GM19372 (cell line): ENCODE measurements around the gene ANP32D.
"Not testable (repeated sequence)": the region's sequence is repeated elsewhere in the genome, so short reads cannot be mapped to it uniquely, and the experiment has no call there.

Experiments used
- ATAC-seq: cut with Tn5 transposase; IDR thresholded peaks from one replicate; pipeline ENCODE4 v1.9.1; 2021; ENCODE audit warnings: mild to moderate bottlenecking, low read depth, moderate library complexity; ENCODE audit not compliant: unreplicated experiment

Gene ANP32D

DNA sequence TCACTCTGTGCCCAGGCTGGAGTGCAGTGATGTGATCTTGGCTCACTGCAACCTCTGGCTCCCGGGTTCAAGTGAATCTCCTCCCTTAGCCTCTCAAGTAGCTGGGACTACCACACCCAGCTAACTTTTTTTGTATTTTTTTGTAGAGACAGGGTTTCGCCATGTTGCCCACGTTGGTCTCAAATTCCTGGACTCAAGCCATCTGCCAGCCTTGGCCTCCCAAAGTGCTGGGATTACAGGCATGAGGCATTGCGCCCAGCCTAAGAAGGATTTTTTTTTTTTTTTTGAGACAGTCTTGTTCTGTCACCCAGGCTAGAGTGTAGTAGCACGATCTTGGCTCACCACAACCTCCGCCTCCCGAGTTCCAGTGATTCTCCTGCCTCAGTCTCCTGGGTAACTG is 17.1 kb downstream of the ANP32D start:
- not testable (repeated sequence) for ATAC-seq

DNA sequence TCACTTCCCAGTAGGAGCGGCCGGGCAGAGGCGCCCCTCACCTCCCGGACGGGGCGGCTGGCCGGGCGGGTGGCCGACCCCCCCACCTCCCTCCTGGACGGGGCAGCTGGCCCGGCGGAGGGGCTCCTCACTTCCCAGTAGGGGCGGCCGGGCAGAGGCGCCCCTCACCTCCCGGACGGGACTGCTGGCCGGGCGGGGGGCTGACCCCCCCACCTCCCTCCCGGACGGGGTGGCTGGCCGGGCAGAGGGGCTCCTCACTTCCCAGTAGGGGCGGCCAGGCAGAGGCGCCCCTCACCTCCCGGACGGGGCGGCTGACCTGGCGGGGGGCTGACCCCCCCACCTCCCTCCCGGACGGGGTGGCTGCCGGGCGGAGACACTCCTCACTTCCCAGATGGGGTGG is 27.9 kb downstream of the ANP32D start:
- not testable (repeated sequence) for ATAC-seq

GRCh38 chr12:48506836-48507235 is 34.5 kb downstream of the ANP32D start:
- ATAC-seq = not testable (repeated sequence)

DNA sequence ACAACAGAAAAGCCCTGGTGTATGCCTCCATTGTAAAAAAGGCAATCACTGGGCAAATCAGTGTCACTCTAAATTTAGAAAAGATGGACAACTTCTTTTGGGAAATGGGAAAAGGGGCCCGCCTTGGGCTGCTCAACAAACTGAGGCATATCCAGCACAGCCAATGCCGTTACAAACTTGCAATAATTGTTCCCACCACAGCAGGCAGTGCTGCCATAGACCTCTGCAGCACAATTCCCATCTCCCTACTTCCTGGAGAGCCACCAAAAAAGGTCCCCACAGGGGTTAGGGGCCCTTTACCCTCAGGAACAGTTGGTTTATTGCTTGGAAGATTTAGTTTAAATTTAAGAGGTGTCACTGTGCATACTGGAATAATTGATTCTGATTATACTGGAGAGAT is 36.6 kb downstream of the ANP32D start:
- no peak for ATAC-seq

- no peak for ATAC-seq
These were observed 37.8 kb downstream of the ANP32D start for GRCh38 chr12:48510111-48510510.

- peak; percentile 90 for ATAC-seq
These were observed 40.5 kb downstream of the ANP32D start for GRCh38 chr12:48512855-48513254.

DNA sequence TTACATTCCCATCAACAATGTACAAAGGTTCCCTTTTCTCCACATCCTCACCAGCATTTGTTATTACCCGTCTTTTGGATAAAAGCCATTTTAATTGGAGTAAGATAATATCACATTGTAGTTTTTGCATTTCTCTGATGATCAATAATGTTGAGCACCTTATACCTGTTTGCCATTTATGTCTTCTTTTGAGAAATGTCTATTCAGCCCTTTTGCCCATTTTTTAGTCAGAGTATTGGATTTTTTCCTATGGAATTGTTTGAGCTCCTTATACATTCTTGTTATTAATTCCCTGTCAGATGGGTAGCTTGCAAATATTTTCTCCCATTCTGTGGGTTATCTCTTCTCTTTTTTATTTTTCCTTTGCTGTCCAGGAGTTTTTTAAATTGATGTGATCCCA is 42.4 kb downstream of the ANP32D start:
- no peak for ATAC-seq

- ATAC-seq = not testable (repeated sequence)
These were observed 48.0 kb downstream of the ANP32D start for GRCh38 chr12:48520381-48520780.
